Nephron progenitor cell (in vitro differentiated cells): ENCODE data around the gene STX7.
"Not testable (repeated sequence)": the region's sequence is repeated elsewhere in the genome, so short reads cannot be mapped to it uniquely, and the experiment has no call there.

Source experiments
- DNase-seq: peaks from one replicate; pipeline ENCODE4 v3.0.0; 2021
- H3K27ac Mint-ChIP-seq: 2 replicates; pipeline ENCODE4 v1.8.0; 2021; ENCODE audit warnings: mild to moderate bottlenecking, moderate library complexity, mixed read lengths
- H3K27me3 Mint-ChIP-seq: 2 replicates; pipeline ENCODE4 v1.8.0; 2021; ENCODE audit warnings: mild to moderate bottlenecking, low read depth, mixed read lengths; ENCODE audit not compliant: poor library complexity
- H3K36me3 Mint-ChIP-seq: 2 replicates; pipeline ENCODE4 v1.8.0; 2021; ENCODE audit warnings: low read depth, mixed read lengths
- H3K4me1 Mint-ChIP-seq: 2 replicates; pipeline ENCODE4 v1.8.0; 2021; ENCODE audit warnings: mixed read lengths
- H3K4me3 Mint-ChIP-seq: 2 replicates; pipeline ENCODE4 v1.8.0; 2021; ENCODE audit warnings: mild to moderate bottlenecking, moderate library complexity, mixed read lengths
- H3K9me3 Mint-ChIP-seq: 2 replicates; pipeline ENCODE4 v1.8.0; 2021; ENCODE audit warnings: mild to moderate bottlenecking, moderate library complexity, mixed read lengths
- TF ChIP-seq, protein P1 (sequence below): fragments of 200-600 bp; sonication (generic); IDR thresholded peaks from 2 replicates; pipeline ENCODE4 v1.5.0; 2021; ENCODE audit warnings: antibody characterized with exemption

Gene STX7, protein sequence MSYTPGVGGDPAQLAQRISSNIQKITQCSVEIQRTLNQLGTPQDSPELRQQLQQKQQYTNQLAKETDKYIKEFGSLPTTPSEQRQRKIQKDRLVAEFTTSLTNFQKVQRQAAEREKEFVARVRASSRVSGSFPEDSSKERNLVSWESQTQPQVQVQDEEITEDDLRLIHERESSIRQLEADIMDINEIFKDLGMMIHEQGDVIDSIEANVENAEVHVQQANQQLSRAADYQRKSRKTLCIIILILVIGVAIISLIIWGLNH

DNA sequence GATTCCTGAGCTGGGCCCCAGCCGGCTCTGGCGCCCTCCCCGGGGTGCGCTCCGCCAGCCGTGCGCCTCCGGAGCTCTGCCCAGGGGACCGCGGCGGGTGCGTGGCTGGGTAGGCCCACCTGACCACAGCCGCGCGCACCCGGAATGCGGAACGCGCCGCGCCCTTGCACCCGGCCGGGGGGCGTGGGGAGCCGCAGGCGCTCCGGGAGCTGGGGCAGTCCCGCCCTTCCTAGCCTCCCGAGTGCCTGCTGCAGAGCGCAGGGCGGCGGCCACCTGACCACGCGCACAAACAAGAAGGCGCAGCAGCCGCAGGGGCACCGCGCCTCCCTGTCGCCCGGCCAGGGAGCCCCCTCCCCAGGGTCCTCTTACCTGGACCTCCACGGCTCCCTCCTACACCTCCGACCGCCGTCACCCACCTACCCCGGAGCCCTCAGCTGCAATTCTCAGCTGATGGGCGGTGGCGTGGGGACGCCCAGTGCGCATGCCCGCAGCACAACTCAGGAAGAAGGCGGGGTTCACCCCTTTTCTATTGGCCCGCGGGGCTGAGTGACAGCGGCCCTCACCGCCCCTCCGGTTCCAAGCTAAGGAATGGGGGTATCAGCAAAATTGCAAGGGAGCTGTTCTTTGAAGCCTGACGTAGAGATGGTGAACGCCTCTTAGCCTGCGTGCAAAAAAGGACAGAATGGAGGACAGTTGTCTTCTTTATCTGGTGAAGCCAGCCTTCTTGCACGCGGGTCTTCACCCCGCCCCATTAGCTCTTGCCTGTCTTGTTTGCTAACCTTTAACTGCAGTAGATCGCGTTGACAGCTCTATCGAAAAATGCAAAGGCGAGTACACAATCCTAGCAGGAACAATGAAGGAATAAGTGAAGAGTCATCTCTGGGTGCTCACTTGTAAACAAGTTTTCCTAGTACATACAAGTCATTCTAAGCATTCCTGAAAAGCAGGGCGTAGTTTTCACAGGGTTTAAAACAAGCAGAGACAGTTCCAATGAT lies at the start of gene STX7:
Gene STX7, minus strand, starts transcription at position 479 of the 995 bp plus-strand sequence. CDS start 9,586 bp downstream, outside the sequence.
- peak; percentile 88 for DNase-seq
- Mint-ChIP-seq H3K27ac (peak within 1 kb of the TSS; percentile 68), H3K4me3 (peak within 1 kb of the TSS; percentile 97), H3K9me3 (no peaks in the 10 kb centered on the region), H3K36me3 (peaks cover 10% of the 10 kb centered on the region), H3K27me3 (peaks cover 47% of the 10 kb centered on the region), H3K4me1 (peaks cover 30% of the 10 kb centered on the region)
- TF ChIP-seq, protein P1, sequence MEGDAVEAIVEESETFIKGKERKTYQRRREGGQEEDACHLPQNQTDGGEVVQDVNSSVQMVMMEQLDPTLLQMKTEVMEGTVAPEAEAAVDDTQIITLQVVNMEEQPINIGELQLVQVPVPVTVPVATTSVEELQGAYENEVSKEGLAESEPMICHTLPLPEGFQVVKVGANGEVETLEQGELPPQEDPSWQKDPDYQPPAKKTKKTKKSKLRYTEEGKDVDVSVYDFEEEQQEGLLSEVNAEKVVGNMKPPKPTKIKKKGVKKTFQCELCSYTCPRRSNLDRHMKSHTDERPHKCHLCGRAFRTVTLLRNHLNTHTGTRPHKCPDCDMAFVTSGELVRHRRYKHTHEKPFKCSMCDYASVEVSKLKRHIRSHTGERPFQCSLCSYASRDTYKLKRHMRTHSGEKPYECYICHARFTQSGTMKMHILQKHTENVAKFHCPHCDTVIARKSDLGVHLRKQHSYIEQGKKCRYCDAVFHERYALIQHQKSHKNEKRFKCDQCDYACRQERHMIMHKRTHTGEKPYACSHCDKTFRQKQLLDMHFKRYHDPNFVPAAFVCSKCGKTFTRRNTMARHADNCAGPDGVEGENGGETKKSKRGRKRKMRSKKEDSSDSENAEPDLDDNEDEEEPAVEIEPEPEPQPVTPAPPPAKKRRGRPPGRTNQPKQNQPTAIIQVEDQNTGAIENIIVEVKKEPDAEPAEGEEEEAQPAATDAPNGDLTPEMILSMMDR = no peak

DNA sequence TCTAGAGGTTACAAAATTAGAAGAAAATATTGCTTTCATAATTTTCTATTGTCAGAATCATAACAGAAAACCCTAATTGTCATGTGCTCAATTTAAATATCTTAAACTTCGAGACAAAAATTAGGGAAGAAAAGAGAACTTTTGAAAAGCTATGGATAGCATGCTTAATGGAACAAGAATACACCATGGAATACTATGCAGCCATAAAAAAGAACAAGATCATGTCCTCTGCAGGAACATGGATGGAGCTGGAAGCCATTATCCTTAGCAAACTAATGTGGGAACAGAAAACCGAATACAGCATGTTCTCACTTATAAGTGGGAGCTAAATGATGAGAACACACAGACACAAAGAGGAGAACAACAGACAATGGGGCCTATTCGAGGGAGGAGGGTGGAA lies 47.2 kb upstream of the STX7 start:
- H3K36me3 Mint-ChIP-seq, H3K9me3 Mint-ChIP-seq, H3K4me3 Mint-ChIP-seq, DNase-seq, H3K4me1 Mint-ChIP-seq, H3K27ac Mint-ChIP-seq, H3K27me3 Mint-ChIP-seq: not testable (repeated sequence)

DNA sequence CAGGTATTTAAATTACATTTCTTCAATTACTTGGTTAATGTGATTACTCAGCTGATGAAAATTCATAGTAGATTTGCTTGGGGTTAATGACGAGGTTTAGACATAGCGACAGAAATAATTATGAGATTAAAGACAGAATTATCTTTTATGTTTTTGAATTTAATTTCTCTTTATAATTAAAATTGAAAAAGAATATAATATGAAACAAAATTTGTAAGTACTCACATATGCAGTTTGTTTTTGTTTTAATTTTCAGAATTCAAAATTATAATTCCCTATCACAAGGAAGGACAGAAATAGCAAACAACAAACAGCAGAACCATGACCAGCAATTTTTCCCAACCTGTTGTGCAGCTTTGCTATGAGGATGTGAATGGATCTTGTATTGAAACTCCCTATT lies 39.5 kb upstream of the STX7 start, which contains the start of gene TAAR8:
Gene TAAR8, plus strand, starts transcription at position 301 of the 400 bp plus-strand sequence. Its CDS starts 21 bp downstream, at position 322.
- Mint-ChIP-seq H3K9me3 (no peaks in the 10 kb centered on the region), H3K4me3 (no peak within 1 kb of the TSS), H3K27ac (no peak within 1 kb of the TSS), H3K36me3 (no peaks in the 10 kb centered on the region), H3K4me1 (no peaks in the 10 kb centered on the region), H3K27me3 (peaks cover 6% of the 10 kb centered on the region)
- TF ChIP-seq, protein P1 = no peak
- no peak for DNase-seq

DNA sequence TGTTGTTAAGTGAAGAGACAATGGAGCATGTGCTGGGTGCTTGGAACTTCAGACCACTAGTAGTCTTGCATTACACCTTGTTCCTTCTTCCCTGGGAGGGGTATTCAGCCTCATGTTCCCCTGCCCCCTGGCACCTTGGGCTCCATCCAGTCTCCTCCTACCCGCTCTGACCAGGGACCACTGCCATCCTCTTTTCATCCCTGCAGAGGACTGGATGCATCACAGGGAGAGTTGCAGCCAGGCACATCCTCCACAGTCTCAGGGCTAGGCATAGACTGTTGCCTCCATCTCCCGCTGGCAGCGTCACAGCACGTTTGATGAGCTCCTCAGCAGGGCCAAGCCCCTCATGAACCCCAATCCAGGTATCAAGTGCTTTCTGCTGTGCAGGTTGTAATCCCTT lies 38.3 kb upstream of the STX7 start:
- Mint-ChIP-seq H3K9me3 (no peaks in the 10 kb centered on the region), H3K27me3 (peaks cover 6% of the 10 kb centered on the region), H3K36me3 (no peaks in the 10 kb centered on the region), H3K4me1 (no peaks in the 10 kb centered on the region), H3K27ac (no peak overlapping the region), H3K4me3 (no peak overlapping the region)
- DNase-seq = no peak
- TF ChIP-seq, protein P1 = no peak

- Mint-ChIP-seq H3K9me3 (no peaks in the 10 kb centered on the region), H3K27ac (no peak overlapping the region), H3K36me3 (no peaks in the 10 kb centered on the region), H3K27me3 (peaks cover 6% of the 10 kb centered on the region), H3K4me1 (peaks cover under 1% of the 10 kb centered on the region), H3K4me3 (no peak overlapping the region)
- DNase-seq = no peak
- TF ChIP-seq, protein P1 = no peak
These were observed 36.0 kb upstream of the STX7 start for GRCh38 chr6:132548746-132549463.

DNA sequence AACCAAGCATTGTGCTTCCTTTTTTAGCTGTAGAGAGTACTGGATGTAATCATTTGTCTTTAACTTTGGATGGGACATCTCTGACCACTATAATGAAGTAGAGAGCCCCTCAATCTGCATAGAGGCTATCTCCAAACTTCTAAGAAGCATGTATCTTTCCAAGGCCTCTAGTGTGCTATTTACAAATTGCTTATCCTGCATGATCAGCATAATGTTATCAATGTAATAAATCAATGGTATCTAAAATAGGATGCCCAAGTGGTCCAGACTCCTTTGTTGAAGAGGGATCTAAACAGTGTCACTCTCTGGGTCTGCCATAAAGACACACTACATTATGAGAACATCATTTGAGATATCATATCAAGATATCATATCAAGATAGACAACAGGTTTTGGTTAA lies 31.9 kb upstream of the STX7 start:
- Mint-ChIP-seq H3K4me1 (peaks cover 7% of the 10 kb centered on the region), H3K4me3 (no peak overlapping the region), H3K36me3 (no peaks in the 10 kb centered on the region), H3K27ac (no peak overlapping the region), H3K9me3 (no peaks in the 10 kb centered on the region), H3K27me3 (peaks cover 3% of the 10 kb centered on the region)
- TF ChIP-seq, protein P1 = no peak
- no peak for DNase-seq
